Caco-2 (cell line): ENCODE results near the gene MAMLD1. TPM values are rescaled to one million over a fixed set of nuclear protein-coding genes. Genes with fewer than 3 reads are reported as not detected.

ENCODE experiments used
- BruUV-seq: library from RNA; stranded (reverse); fragments of 400-500 nt; replicated peaks from 2 replicates; lab custom pipeline; 2021; lab: Mats Ljungman, UMichigan
- CTCF ChIA-PET: fragments of 300-600 bp; sonication (Branson Sonifier 250); formaldehyde crosslinking; loops from one replicate; lab custom pipeline; 2022; ENCODE audit warnings: antibody characterized with exemption; lab: Charles Lee
- POLR2A ChIA-PET: fragments of 300-600 bp; sonication (Branson Sonifier 250); formaldehyde crosslinking; loops from one replicate; lab custom pipeline; 2022; ENCODE audit warnings: antibody characterized with exemption; lab: Charles Lee
- DNase-seq, 2 experiments: peaks; one replicate each; pipeline versions ENCODE4 v3.0.0 to v3.0.0-alpha.2; 2020 to 2022
- H3K27me3 ChIP-seq: replicated peaks from 2 replicates; pipeline ENCODE4 v1.6.0; 2011; ENCODE audit warnings: low read length; ENCODE audit not compliant: control insufficient read depth, insufficient read depth
- H3K36me3 ChIP-seq: 2 replicates; pipeline ENCODE4 v1.5.1; 2011; ENCODE audit warnings: low read length; ENCODE audit not compliant: control insufficient read depth, insufficient read depth
- H3K4me1 ChIP-seq: fragments of 250-450 bp; sonication (Bioruptor Pico); 2 replicates; pipeline ENCODE4 v1.5.1; 2020; ENCODE audit warnings: mild to moderate bottlenecking
- H3K4me3 ChIP-seq: 2 replicates; pipeline ENCODE4 v1.5.1; 2011; ENCODE audit warnings: low read depth, mild to moderate bottlenecking, control low read depth, low read length
- H3K9me3 ChIP-seq: fragments of 250-450 bp; sonication (Bioruptor Pico); 2 replicates; pipeline ENCODE4 v1.5.1; 2020; ENCODE audit warnings: mild to moderate bottlenecking, moderate library complexity
- H3K27ac Mint-ChIP-seq: one replicate; pipeline ENCODE4 v1.8.0; 2022; ENCODE audit warnings: mixed read lengths; ENCODE audit not compliant: unreplicated experiment
- H3K27me3 Mint-ChIP-seq: one replicate; pipeline ENCODE4 v1.8.0; 2022; ENCODE audit warnings: mixed read lengths; ENCODE audit not compliant: insufficient read depth, unreplicated experiment
- H3K36me3 Mint-ChIP-seq: one replicate; pipeline ENCODE4 v1.8.0; 2022; ENCODE audit warnings: mild to moderate bottlenecking, mixed read lengths; ENCODE audit not compliant: insufficient read depth, unreplicated experiment
- H3K4me1 Mint-ChIP-seq: one replicate; pipeline ENCODE4 v1.8.0; 2022; ENCODE audit warnings: low read depth, mixed read lengths; ENCODE audit not compliant: unreplicated experiment
- H3K4me3 Mint-ChIP-seq: one replicate; pipeline ENCODE4 v1.8.0; 2022; ENCODE audit warnings: mild to moderate bottlenecking, moderate library complexity, mixed read lengths; ENCODE audit not compliant: unreplicated experiment
- H3K9me3 Mint-ChIP-seq: one replicate; pipeline ENCODE4 v1.8.0; 2022; ENCODE audit warnings: mixed read lengths; ENCODE audit not compliant: unreplicated experiment
- intact Hi-C: fragments of 100-400 bp; cut with micrococcal nuclease; formaldehyde crosslinking; loops from one replicate; pipeline ENCODE4 v1.10.0; 2022; ENCODE audit not compliant: unreplicated experiment
- total RNA-seq: library from RNA; stranded (reverse); gene quantifications from 2 replicates; pipeline ENCODE4 v1.2.3, GENCODE V29; 2022
- TF ChIP-seq, protein P1 (sequence below), 2 experiments: fragments of 200-600 bp in 1 of 2; IDR thresholded peaks; 1 replicate in 1 of 2; 2 replicates in 1 of 2; pipeline versions ENCODE4 v1.5.1 to v1.8.0; 2011 to 2022; ENCODE audit warnings: antibody characterized with exemption in 1 of 2, control low read depth in 1 of 2, inconsistent platforms in 1 of 2, low read depth in 1 of 2, low read length in 1 of 2, mild to moderate bottlenecking in 1 of 2, moderate library complexity in 1 of 2; ENCODE audit not compliant: insufficient read depth in 1 of 2, severe bottlenecking in 1 of 2, unreplicated experiment in 1 of 2

Gene MAMLD1
- total RNA-seq, 1 experiment from 2014 or later = not detected

DNA sequence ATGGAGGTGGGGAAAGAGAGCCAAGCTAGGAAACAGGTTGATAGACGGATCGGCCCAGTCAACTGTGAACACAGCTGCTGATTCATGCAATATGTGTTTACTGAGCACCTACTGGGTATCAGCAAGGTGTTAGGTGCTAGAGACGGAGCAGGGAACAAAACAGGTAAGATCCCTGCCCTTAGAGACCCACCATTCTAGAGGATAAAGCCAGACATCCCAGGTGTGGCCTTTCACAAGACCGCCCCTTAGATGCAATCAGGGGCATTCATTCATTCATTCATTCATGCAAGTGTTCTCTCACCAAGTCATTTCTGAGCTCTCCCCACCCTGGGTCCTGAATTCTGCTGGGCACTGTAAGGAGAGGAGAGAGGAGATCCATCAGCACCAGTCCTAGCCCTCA, 185.1 kb downstream of the MAMLD1 start:
- Histone ChIP-seq H3K9me3 (no peaks in the 10 kb centered on the region), H3K36me3 (no peaks in the 10 kb centered on the region), H3K27me3 (no peaks in the 10 kb centered on the region), H3K4me1 (no peaks in the 10 kb centered on the region), H3K4me3 (peak overlapping the region; percentile 44)
- Mint-ChIP-seq H3K4me3 (peak overlapping the region; percentile 87), H3K27me3 (peaks cover 2% of the 10 kb centered on the region), H3K4me1 (no peaks in the 10 kb centered on the region), H3K27ac (peak overlapping the region; percentile 72), H3K36me3 (no peaks in the 10 kb centered on the region), H3K9me3 (no peaks in the 10 kb centered on the region)
- CTCF ChIA-PET = interaction anchor here (0.9 kb wide), 1 partner anchor 39 kb away, joined by 3 read pairs; no protein-coding TSS in a partner anchor
- no peak for DNase-seq
- BruUV-seq = no TSS peak
- intact Hi-C loops = loop anchor here (5.0 kb wide), 1 partner anchor 94 kb away; no protein-coding TSS in a partner anchor
- TF ChIP-seq, protein P1, sequence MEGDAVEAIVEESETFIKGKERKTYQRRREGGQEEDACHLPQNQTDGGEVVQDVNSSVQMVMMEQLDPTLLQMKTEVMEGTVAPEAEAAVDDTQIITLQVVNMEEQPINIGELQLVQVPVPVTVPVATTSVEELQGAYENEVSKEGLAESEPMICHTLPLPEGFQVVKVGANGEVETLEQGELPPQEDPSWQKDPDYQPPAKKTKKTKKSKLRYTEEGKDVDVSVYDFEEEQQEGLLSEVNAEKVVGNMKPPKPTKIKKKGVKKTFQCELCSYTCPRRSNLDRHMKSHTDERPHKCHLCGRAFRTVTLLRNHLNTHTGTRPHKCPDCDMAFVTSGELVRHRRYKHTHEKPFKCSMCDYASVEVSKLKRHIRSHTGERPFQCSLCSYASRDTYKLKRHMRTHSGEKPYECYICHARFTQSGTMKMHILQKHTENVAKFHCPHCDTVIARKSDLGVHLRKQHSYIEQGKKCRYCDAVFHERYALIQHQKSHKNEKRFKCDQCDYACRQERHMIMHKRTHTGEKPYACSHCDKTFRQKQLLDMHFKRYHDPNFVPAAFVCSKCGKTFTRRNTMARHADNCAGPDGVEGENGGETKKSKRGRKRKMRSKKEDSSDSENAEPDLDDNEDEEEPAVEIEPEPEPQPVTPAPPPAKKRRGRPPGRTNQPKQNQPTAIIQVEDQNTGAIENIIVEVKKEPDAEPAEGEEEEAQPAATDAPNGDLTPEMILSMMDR (IDR thresholded peaks at IDR 0.05; ENCODE audit: insufficient read depth in 1 of 2, low read depth in 1 of 2, low read length in 1 of 2, severe bottlenecking in 1 of 2, unreplicated experiment in 1 of 2) = no peak
- POLR2A ChIA-PET = no interaction called here

DNA sequence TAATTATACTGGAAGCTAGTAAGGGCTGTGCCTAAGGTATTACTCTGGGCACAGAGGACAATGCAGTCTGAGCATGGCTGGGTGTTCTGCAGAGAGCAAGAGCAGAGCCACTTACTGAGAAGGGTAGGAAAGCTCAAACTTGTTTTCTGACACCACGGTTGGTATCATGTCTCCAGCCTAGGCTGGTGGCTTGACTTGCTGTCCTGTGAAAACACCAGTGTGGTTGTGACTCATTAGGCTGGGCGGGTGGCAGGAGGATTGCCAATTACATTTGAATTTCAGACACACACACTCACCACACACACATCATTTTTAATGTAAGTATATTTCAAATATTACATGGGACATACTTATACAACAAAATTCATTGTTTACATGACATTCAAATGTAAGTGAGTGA, 185.6 kb downstream of the MAMLD1 start:
- no TSS peak for BruUV-seq
- Mint-ChIP-seq H3K9me3 (no peaks in the 10 kb centered on the region), H3K36me3 (no peaks in the 10 kb centered on the region), H3K27me3 (peaks cover 2% of the 10 kb centered on the region), H3K4me3 (no peak overlapping the region), H3K4me1 (no peaks in the 10 kb centered on the region), H3K27ac (no peak overlapping the region)
- TF ChIP-seq, protein P1 (IDR thresholded peaks at IDR 0.05; ENCODE audit: insufficient read depth in 1 of 2, low read depth in 1 of 2, low read length in 1 of 2, severe bottlenecking in 1 of 2, unreplicated experiment in 1 of 2) = no peak
- intact Hi-C loops = loop anchor here (5.0 kb wide), 1 partner anchor 94 kb away; no protein-coding TSS in a partner anchor
- Histone ChIP-seq H3K36me3 (no peaks in the 10 kb centered on the region), H3K9me3 (no peaks in the 10 kb centered on the region), H3K27me3 (no peaks in the 10 kb centered on the region), H3K4me1 (no peaks in the 10 kb centered on the region), H3K4me3 (no peak overlapping the region)
- CTCF ChIA-PET = interaction anchor here (0.9 kb wide), 1 partner anchor 39 kb away, joined by 3 read pairs; no protein-coding TSS in a partner anchor
- no peak for DNase-seq
- POLR2A ChIA-PET = no interaction called here

DNA sequence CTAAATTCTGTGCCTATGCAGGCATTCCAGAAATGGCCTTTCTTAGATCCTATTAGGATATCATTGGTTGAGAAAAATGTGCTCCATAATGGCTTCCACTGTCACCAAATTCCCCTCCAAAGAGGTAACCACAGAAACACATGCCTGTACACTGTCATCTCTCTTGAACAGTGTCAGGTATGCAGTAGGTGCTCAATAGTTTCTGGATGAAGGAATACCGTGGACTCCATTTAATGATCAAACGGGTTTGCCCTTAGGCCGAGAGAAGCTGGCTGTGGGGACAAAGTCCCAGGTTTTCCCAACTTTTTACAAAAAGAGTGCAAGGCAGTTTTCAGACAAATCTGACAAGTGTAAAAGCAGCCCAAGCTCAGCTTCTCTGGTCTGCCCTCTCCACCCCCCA, 188.8 kb downstream of the MAMLD1 start:
- no TSS peak for BruUV-seq

More for the DNA sequence above, 188.8 kb downstream of the MAMLD1 start:
- Mint-ChIP-seq H3K27ac (no peak overlapping the region), H3K27me3 (peaks cover 8% of the 10 kb centered on the region), H3K4me3 (no peak overlapping the region), H3K36me3 (no peaks in the 10 kb centered on the region), H3K9me3 (no peaks in the 10 kb centered on the region), H3K4me1 (no peaks in the 10 kb centered on the region)
- Histone ChIP-seq H3K27me3 (no peaks in the 10 kb centered on the region), H3K4me3 (no peak overlapping the region), H3K4me1 (no peaks in the 10 kb centered on the region), H3K36me3 (no peaks in the 10 kb centered on the region), H3K9me3 (no peaks in the 10 kb centered on the region)
- TF ChIP-seq, protein P1 (IDR thresholded peaks at IDR 0.05; ENCODE audit: insufficient read depth in 1 of 2, low read depth in 1 of 2, low read length in 1 of 2, severe bottlenecking in 1 of 2, unreplicated experiment in 1 of 2) = no peak
- DNase-seq = no peak
- intact Hi-C loops = no loop called here
- CTCF ChIA-PET = no interaction called here
- POLR2A ChIA-PET = no interaction called here
